Suppressor macrophage (primary cell): ENCODE data around the gene SYK.
A peak's percentile ranks its signal among the peaks of the same experiment; 100 is the strongest.

ENCODE experiments used
- DNase-seq, 4 experiments: peaks; one replicate each; pipeline ENCODE4 v3.0.0-alpha.2; 2020 to 2022

The SYK gene

GRCh38 chr9:90906316-90907055 is 104.9 kb downstream of the SYK start:
- DNase-seq: no peak

GRCh38 chr9:90907056-90907445 is 105.4 kb downstream of the SYK start:
- no peak for DNase-seq

DNA sequence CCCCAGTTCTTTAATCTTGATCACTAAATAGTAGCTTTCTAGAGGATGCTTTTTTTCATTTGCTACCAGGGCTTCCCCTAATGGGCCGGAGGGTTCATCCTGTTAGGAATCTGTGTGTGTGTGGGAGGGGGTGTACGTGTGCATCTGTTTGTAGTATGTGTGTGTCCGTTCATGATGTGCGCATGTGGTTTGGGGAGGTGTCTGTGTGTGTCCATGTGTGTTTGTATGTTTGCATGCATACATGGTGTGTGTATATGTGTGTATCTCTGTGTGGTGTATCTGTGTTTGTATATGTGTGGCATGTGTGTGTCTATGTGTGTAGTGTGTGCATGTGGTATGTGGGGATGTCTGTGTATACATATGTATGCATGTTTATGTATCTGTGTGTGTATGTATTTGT is 106.2 kb downstream of the SYK start:
- no peak for DNase-seq

DNA sequence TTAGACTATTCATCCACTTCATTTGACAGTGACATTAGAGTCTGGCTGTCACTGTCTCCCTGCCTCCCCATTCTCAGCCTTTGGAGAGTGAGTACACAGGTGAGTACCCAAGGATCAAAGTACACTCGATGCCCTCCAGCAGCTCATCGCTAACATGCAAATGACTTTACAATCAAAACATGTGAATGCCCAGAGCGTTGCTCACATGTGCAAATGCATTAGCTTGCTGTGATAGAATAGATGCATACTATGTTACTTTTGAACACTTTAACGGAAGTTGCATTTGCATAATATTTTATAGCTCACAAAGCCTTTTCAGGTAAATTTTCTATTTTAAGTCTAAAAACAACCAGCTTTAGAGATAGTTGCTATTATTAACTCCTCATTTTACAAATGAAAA is 107.6 kb downstream of the SYK start:
- DNase-seq: no peak

- DNase-seq: no peak
Measured at GRCh38 chr9:90909747-90910283, 108.2 kb downstream of the SYK start.

- no peak for DNase-seq
Measured at GRCh38 chr9:90914196-90914595, 112.6 kb downstream of the SYK start.

DNA sequence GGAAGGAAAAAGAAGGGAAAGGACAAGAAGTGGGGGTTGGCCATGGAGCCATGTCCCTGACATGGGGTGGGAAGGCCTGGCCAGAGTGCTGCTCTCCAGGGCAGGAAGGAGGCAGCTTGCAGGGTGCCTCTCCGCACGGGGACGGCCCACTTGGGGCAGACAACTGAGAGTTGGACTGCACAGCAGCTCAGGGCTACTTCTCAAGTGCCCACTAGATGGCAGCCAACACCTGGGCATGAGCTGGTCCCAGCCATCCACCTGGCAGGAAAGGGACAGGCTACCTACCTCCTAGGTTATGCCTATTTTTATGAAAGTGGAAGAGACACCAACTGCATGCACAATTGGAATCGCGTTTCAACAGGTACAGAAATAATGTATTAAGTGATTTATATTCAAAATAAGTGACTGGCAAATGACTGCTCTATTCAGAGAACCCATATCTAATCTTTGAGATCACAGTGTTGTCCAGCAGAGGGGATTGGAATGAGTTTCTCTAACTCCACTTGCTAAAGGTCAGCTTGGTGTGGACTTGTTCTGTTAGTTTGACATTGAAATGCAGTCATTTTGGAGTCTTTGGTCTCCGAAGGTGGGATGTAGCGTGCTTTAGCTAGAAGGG is 113.4 kb downstream of the SYK start:
- peak; percentile 74 to 87 (median 82) for DNase-seq

GRCh38 chr9:90915693-90916092 is 114.1 kb downstream of the SYK start:
- peak in 3 of 4 experiments; percentile 21 to 40 (median 36) for DNase-seq

DNA sequence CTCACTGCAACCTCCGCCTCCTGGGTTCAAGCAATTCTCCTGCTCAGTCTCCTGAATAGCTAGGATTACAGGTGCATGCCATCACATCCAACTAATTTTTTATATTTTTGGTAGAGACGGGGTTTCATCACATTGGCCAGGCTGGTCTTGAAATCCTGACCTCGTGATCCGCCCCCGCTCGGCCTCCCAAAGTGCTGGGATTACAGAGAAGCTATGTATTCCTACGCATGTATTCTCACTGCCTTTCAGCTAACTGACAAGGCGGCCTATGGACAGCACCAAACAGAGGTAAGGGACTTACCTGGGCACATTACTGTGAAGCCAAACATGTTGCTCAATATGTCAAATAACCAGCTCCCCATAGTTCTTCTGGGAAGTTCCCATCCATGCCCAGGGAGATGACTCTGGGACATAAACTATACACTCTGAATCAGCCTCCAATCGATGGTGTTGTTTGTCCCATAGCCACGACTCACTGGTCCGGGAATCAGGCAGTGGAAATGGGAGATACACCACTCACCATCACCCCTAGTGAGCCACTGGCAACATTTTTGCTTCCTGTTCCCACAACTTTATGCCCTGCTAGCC is 114.6 kb downstream of the SYK start:
- no peak for DNase-seq

GRCh38 chr9:90919883-90920282 is 118.3 kb downstream of the SYK start:
- no peak for DNase-seq

DNA sequence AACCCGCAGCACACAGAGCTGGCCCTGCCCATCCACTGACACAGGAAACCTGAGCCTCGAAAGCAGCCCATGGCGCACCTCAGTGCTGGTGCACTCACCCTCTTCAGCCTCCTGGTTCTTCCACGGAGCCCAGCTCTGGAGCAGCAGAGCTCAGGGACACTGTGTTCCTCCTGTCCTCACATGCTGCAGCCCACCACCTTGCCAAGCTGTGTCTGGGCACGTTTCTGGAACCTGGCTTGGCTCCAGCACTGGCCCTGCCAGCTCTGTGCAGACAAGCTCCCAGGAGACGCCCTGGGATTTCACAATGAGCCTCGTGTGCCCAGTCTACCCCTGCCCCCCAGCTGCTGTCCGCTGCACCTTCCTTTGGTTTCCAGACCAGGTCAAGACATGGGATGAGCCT is 119.5 kb downstream of the SYK start:
- no peak for DNase-seq

DNA sequence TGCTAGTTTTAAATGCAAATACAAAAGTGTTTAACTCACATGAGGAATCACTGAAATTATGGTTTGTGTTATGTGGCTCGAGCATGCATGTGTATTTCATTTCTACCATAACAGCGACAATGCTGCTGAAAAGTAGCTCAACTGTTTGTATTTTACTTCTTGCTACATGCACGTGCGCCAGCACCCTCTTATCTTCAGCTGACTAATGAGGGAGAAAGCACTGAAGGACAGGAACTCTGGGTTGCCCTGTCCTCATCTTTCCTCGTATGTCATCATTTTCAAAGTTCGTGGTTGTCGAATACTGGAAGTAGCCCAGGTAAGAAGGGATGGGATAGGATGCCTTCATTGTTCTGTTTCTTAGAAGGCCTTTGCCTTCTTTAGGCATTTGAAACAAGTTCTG is 120.3 kb downstream of the SYK start:
- DNase-seq: no peak

GRCh38 chr9:90925581-90926257 is 124.1 kb downstream of the SYK start:
- DNase-seq: no peak

DNA sequence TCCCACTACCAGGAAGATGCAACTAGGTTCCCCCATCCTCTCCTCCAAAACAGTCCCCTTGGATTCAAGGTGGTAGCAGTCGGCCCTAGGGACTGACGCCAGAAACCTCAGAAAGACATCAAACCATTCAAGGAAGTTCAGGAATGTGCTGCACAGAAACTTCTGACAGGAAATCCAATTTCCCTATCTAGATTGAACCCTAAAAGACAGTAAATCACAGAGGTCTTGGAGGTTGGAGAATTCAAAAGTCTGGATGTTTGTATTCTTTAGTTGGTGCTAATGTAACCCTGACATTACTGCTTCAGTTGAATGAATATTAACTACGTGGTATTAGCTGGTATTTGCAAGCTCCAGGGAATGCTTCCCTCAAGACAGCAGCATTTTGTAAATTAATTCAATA is 125.3 kb downstream of the SYK start:
- DNase-seq: no peak

DNA sequence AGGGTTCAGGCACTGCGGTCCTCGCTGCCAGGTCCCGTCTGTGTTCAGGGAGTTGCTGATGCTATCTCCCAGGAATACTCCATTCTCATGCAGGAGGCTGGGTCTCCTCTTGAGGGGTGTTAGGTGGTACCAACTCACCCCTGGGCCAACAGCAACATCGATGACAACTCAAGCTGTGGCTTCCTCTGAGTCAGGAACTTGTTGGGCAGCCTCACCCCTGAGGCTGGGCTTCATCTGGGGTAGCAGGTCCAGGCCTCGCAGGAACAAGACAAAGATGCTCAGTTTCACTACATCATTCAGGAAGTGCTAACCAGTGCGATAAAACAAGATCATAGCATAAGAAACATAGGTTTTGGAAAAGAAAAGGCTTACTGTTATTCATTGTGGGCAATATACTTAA is 125.9 kb downstream of the SYK start:
- DNase-seq: no peak

- no peak for DNase-seq
Measured at GRCh38 chr9:90929626-90930025, 128.0 kb downstream of the SYK start.

GRCh38 chr9:90933468-90933867 is 131.8 kb downstream of the SYK start:
- DNase-seq: no peak

DNA sequence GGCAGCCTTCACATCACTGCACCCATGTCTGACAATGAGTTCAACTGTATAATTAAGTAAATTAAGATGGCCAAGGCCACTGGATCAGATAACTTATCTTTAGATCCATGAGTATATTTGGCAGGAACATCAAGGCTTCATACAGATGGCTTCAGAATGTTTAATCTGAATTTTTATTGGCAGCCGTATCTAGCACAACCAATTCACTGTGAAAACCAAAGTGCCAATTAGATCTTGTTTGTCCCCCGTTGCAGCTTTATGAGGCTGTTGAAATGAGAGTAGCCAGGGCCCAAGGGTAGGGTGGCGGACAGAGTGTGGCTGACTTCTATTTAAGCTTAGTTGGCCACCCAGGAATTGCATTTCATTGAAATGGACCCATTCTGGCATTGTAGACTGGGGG is 137.7 kb downstream of the SYK start:
- no peak for DNase-seq

DNA sequence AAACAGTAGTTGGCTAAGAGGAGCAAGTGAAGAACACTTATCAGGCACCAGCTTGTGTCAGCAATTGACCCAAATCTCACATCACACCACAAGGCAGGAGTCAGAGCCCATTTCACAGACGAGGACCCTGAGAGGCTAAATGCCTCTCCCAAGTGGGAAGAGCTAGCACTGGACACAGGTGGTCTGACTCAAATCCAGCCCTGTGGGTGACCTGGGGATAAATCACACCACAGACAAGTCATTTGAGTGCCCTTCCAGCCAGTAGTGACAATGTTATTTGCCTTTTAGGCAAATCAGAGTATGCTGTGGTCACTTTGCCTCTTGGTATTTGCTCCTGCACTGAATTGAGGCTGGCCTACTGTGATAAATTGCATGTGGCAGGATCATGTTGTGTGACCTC is 138.7 kb downstream of the SYK start:
- no peak for DNase-seq

DNA sequence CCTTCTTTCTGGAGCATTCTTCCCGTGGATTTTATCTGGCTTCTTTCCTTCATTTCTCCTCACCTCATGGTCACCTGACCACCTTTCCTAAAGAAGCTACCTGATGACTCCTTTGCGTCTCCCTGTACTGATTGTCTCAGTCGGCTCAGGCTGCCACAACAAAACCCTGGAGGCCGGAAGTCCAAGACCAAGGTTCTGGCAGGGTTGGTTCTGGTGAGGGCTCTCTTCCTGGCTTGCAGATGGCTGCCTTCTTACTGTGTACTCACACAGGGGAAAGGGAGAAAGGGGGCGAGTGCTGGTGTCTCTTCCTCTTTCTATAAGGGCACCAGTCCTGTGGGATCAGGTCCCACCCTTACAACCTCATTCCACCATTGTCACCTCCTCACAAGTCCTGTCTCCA is 140.0 kb downstream of the SYK start:
- DNase-seq: no peak

GRCh38 chr9:90942555-90942954 is 140.9 kb downstream of the SYK start:
- DNase-seq: no peak

- no peak for DNase-seq
Measured at GRCh38 chr9:90943341-90943740, 141.7 kb downstream of the SYK start.

DNA sequence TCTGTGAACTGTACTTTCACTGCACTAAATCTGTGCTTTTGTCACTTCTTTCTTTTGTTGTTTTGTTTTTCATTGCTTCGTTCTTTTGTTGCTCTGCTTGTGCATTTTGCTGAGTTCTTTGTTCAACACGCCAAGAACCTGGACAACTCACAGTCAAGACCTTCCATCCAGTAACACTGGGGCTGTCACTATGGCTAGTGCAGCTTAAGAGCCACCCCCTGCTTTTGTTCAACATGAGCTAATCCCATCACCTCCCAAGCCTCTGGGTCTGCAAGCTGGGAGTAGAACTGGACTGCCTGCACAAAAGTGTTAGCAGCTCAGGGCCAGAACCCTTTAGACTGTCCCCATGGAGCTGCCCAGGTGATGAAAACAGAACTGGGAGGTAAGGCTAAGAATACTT is 143.7 kb downstream of the SYK start:
- no peak for DNase-seq
